Activated naive CD4-positive, alpha-beta T cell treated with anti-CD3 and anti-CD28 coated beads, Interleukin-2, amount 50 U/mL, for 72 hours (primary cell): Measurements from ENCODE around the gene NDUFS5. TPM values are rescaled to one million over a fixed set of nuclear protein-coding genes. Genes with fewer than 3 reads are reported as not detected.
A peak's percentile ranks its signal among the peaks of the same experiment; 100 is the strongest.
"Not testable (repeated sequence)": the region's sequence is repeated elsewhere in the genome, so short reads cannot be mapped to it uniquely, and the experiment has no call there.

Source experiments
- ATAC-seq, 2 donors: fragments of 150-1000 bp; cut with Tn5 transposase; 2 replicates each; pipeline ENCODE4 v1.10.0; 2021; ENCODE audit warnings: mild to moderate bottlenecking in 2 of 2, moderate library complexity in 2 of 2
- DNase-seq, 2 donors: peaks; one replicate each; pipeline ENCODE4 v3.0.0; 2021 to 2022; ENCODE audit warnings: low spot score in 2 of 2
- H3K27ac Mint-ChIP-seq, 2 donors: one replicate each; pipeline ENCODE4 v1.8.0; 2022; ENCODE audit warnings: mild to moderate bottlenecking in 2 of 2, mixed read lengths in 2 of 2
- H3K36me3 Mint-ChIP-seq, 2 donors: one replicate each; pipeline ENCODE4 v1.8.0; 2022; ENCODE audit warnings: mixed read lengths in 2 of 2
- H3K9me3 Mint-ChIP-seq, 2 donors: one replicate each; pipeline ENCODE4 v1.8.0; 2022; ENCODE audit warnings: mixed read lengths in 2 of 2
- total RNA-seq, 2 donors: library from RNA; stranded (reverse); gene quantifications; one replicate each; pipeline ENCODE4 v1.2.3, GENCODE V29; 2022

NDUFS5 gene
- total RNA-seq, 2 donors from 2014 or later = 153 to 211 TPM

- DNase-seq = no peak
- H3K9me3 Mint-ChIP-seq = no peaks in the 10 kb centered on the region
- ATAC-seq = no peak
- peak overlapping the region in 1 of 2 donors; percentile 68 for H3K27ac Mint-ChIP-seq
- peaks cover 6 to 10% of the 10 kb centered on the region in 2 donors for H3K36me3 Mint-ChIP-seq
Observed at GRCh38 chr1:39046613-39047210, 20.6 kb downstream of the NDUFS5 start.

DNA sequence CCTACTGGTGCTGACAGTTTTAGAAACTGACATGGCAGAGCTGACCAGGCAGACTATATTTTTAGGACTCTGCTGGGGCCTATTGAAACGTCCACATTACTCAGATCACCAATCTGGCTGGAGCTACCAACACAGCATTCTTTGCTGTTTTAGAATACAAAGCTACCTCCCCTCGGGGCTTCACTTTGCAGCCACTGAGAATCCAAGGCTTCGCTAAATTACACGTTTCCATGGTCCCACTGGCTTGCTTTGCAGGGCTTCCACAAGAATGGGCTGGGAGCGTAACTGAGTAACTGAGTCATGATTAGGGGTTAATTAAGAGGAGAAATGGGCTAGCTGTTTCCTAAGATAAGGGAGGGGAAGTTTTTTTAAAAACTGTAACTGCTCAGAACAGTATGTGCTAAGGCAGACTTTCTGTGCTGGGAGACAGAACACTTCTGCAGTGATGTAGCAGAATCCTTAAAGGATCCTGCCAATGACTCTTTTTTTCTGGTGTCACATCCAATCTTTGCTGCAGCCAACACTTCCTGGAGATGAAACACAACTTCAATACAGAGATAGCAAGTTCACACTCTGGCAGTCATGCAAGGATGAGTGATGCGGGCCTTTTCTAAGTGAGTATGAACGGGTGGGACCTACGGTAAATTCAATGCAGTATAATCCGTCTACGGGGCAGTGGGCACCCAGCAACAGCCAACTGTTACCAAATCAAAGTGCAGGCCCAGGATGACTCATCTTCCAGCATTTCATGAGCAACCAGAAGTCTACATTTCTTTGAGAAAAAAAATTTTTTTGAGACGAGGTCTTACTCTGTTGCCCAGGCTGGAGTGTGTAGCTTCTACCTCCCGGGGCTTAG lies 21.5 kb downstream of the NDUFS5 start:
- peak; percentile 53 to 92 for ATAC-seq

GRCh38 chr1:39048745-39049370 lies 22.7 kb downstream of the NDUFS5 start:
- H3K27ac Mint-ChIP-seq = peak overlapping the region in 1 of 2 donors; percentile 38
- DNase-seq = no peak
- ATAC-seq = no peak
- H3K36me3 Mint-ChIP-seq = no peaks in the 10 kb centered on the region
- H3K9me3 Mint-ChIP-seq = no peaks in the 10 kb centered on the region

More for the DNA sequence above, 21.5 kb downstream of the NDUFS5 start:
- Mint-ChIP-seq H3K9me3 (no peaks in the 10 kb centered on the region), H3K36me3 (peaks cover 6 to 8% of the 10 kb centered on the region in 2 donors), H3K27ac (peak overlapping the region in 1 of 2 donors; percentile 9)
- DNase-seq = no peak

DNA sequence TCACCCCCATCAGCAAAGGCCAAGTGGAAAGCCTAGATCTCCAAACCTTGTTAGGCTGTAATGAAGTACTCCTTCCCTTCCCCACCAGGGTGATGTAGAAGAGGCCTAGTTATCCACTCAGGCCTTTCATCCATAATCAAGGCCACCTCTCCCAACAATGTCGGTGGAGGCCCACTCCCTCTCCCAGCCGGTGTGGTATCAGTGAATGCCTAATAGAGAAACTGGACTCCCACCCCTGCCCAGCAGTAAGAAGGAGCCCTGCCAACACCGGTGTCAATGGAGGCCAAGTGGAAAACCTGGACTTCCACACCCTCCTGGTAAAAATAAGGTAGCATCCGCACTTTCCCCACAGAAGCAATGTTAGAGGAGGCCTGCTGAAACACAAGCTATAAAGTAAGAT lies 23.9 kb downstream of the NDUFS5 start:
- Mint-ChIP-seq H3K9me3 (no peaks in the 10 kb centered on the region), H3K27ac (peak overlapping the region; percentile 38 to 79), H3K36me3 (no peaks in the 10 kb centered on the region)
- ATAC-seq (no peak), DNase-seq (no peak)

GRCh38 chr1:39051193-39051850 lies 25.2 kb downstream of the NDUFS5 start:
- not testable (repeated sequence) for H3K9me3 Mint-ChIP-seq, DNase-seq, ATAC-seq, H3K36me3 Mint-ChIP-seq
- H3K27ac Mint-ChIP-seq = peak overlapping the region in 1 of 2 donors; percentile 49

GRCh38 chr1:39051956-39052355 lies 25.8 kb downstream of the NDUFS5 start:
- H3K36me3 Mint-ChIP-seq = no peaks in the 10 kb centered on the region
- H3K9me3 Mint-ChIP-seq = no peaks in the 10 kb centered on the region
- DNase-seq (no peak), ATAC-seq (no peak)
- peak overlapping the region in 1 of 2 donors; percentile 49 for H3K27ac Mint-ChIP-seq

GRCh38 chr1:39055213-39055710 lies 29.1 kb downstream of the NDUFS5 start:
- not testable (repeated sequence) for ATAC-seq, H3K9me3 Mint-ChIP-seq, H3K36me3 Mint-ChIP-seq, DNase-seq, H3K27ac Mint-ChIP-seq

DNA sequence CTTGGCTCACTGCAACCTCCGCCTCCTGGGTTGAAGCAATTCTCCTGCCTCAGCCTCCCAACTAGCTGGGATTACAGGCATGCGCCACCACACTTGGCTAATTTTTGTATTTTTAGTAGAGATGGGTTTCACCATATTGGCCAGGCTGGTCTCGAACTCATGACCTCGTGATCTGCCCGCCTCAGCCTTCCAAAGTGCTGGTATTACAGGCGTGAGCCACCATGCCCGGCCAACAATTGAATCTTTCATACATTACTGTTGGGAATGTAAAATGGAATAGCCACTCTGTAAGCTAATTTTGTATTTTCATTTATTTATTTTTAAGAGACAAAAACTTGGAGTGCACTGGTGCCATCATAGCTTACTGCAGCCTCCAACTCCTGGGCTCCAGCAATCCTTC lies 35.4 kb downstream of the NDUFS5 start:
- not testable (repeated sequence) for H3K27ac Mint-ChIP-seq, H3K9me3 Mint-ChIP-seq, ATAC-seq, H3K36me3 Mint-ChIP-seq, DNase-seq

DNA sequence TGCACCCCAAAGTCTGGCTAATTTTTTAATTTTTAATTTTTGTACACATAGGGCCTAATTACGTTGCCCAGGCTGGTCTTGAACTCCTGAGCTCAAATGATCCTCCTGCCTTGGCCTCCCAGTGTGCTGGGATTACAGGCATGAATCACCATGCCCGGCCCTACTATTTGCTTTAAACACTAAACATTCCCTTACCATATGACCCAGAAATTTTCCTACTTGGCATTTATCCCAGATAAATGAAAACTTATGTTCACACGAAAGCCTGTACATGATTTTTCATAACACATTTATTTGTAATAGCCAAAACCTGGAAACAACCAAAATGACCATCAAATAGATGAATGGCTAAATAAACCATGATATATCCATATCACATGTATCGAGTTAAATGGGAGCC lies 35.8 kb downstream of the NDUFS5 start:
- H3K27ac Mint-ChIP-seq = no peak overlapping the region
- no peaks in the 10 kb centered on the region for H3K9me3 Mint-ChIP-seq
- no peaks in the 10 kb centered on the region for H3K36me3 Mint-ChIP-seq
- DNase-seq (no peak), ATAC-seq (no peak)

- no peaks in the 10 kb centered on the region for H3K36me3 Mint-ChIP-seq
- H3K9me3 Mint-ChIP-seq = no peaks in the 10 kb centered on the region
- no peak for ATAC-seq
- peak overlapping the region in 1 of 2 donors; percentile 30 for H3K27ac Mint-ChIP-seq
- no peak for DNase-seq
Observed at GRCh38 chr1:39063191-39063590, 37.0 kb downstream of the NDUFS5 start.

DNA sequence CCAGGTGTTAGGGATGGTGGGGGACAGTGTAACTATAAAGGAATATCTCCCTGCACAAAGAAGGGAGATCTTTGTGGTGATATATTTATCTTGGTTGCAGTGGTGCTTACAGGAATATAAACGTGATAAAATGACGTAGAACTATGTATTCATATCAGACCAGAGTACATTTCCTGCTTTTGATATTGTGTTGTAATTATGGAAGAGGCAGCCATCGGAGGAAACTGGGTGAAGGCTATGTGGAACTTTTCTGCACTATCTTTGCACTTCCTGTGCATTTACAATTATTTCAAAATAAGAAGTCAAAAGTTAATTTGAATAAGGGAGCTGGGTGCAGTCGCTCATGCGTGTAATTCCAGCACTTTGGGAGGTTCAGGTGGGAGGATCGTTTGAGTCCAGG lies 37.6 kb downstream of the NDUFS5 start:
- DNase-seq (no peak), ATAC-seq (no peak)
- Mint-ChIP-seq H3K27ac (peak overlapping the region in 1 of 2 donors; percentile 30), H3K9me3 (no peaks in the 10 kb centered on the region), H3K36me3 (no peaks in the 10 kb centered on the region)

DNA sequence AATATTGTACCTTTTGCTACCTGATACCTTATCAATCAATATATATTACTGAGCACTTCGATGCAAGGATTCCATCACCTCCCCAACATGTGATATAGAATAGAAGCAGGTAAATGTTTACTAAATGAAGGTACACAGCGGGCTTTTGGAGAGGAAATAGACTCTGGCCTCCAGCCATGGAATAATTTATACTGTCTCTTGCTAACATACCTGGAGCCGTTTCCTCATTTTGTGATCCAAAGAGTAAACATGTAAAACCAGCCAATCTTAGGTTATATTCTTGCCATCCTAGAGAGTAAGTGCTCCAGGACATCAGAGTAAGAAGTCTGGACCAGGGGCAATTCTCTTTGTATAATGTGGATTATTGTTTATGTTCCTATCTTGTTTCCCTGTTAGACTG lies 39.4 kb downstream of the NDUFS5 start:
- peaks cover 0 to 8% of the 10 kb centered on the region in 2 donors for H3K36me3 Mint-ChIP-seq
- no peak for DNase-seq
- no peak overlapping the region for H3K27ac Mint-ChIP-seq
- ATAC-seq = no peak
- H3K9me3 Mint-ChIP-seq = peaks cover 0 to 4% of the 10 kb centered on the region in 2 donors

DNA sequence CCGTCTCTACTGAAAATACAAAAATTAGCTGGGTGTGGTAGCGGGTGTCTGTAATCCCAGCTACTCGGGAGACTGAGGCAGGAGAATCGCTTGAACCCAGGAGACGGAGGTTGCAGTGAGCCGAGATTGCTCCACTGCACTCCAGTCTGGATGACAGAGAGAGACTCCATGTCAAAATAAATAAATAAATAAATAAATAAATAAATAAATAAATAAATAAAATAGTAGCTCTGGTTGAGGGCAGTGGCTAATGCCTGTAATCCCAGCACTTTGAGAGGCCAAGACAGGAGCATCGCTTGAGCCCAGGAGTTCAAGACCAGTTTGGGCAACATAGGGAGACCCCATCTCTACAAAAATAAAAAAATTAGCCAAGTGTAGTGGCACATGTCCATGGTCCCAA lies 42.1 kb downstream of the NDUFS5 start:
- not testable (repeated sequence) for H3K27ac Mint-ChIP-seq, H3K9me3 Mint-ChIP-seq, DNase-seq, ATAC-seq, H3K36me3 Mint-ChIP-seq

DNA sequence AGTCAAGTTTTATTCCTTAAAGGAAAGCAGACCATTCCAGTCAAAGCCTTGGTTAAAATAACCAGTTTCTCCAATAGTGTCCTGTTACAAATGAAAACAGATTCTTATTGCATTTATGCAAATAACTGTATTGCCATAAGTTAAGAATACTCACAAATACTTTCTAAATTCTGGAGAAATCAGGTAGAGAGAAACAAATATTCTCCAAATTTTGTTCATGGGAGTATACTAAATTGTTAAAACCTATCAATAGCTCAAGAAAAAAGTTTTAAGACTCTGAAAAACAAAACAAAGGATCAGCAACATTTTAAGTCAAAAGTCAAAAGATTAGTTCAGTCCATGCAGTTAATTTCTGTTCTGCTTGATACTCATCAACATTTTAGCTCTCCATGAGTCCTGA lies 45.4 kb downstream of the NDUFS5 start:
- H3K9me3 Mint-ChIP-seq, H3K36me3 Mint-ChIP-seq, DNase-seq, H3K27ac Mint-ChIP-seq, ATAC-seq: not testable (repeated sequence)

GRCh38 chr1:39076127-39076798 lies 50.1 kb downstream of the NDUFS5 start:
- Mint-ChIP-seq H3K9me3 (no peaks in the 10 kb centered on the region), H3K36me3 (peaks cover 7 to 10% of the 10 kb centered on the region in 2 donors), H3K27ac (peak overlapping the region in 1 of 2 donors; percentile 16)
- DNase-seq (no peak), ATAC-seq (no peak)

DNA sequence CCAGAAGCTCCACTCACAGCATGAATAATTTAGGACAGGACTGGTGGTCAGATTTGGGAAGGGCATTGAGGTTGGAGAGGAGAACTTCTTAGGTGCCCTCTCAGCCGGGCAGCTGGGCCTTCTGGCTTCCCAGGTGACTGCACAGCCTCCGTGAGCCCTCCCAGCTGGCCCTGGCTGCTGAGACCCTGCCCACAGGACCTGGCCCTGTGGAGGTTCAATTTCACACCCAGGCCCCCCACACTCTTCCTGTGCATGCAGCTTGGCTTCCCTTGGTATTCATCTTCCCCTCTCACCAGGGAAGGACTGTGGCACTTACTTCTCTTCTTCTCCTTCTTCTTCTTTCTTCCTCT lies 50.6 kb downstream of the NDUFS5 start:
- H3K27ac Mint-ChIP-seq = no peak overlapping the region
- DNase-seq (no peak), ATAC-seq (no peak)
- peaks cover 7 to 10% of the 10 kb centered on the region in 2 donors for H3K36me3 Mint-ChIP-seq
- no peaks in the 10 kb centered on the region for H3K9me3 Mint-ChIP-seq
